ES-I3 (cell line): ENCODE results near the gene FARS2.

Source experiments
- H3K36me3 ChIP-seq: 2 replicates; pipeline ENCODE4 v1.6.1; 2013; ENCODE audit warnings: mild to moderate bottlenecking, low read length, control low read depth, moderate library complexity; ENCODE audit not compliant: insufficient read depth
- H3K4me1 ChIP-seq: 2 replicates; pipeline ENCODE4 v1.6.1; 2013; ENCODE audit warnings: mild to moderate bottlenecking, control low read depth, low read length; ENCODE audit not compliant: insufficient read depth
- H3K9ac ChIP-seq: 2 replicates; pipeline ENCODE4 v1.6.1; 2013; ENCODE audit warnings: low read depth, mild to moderate bottlenecking, low read length, moderate library complexity
- H3K9me3 ChIP-seq: 2 replicates; pipeline ENCODE4 v1.6.1; 2013; ENCODE audit warnings: mild to moderate bottlenecking, low read length, moderate library complexity; ENCODE audit not compliant: control insufficient read depth, insufficient read depth

FARS2 gene

DNA sequence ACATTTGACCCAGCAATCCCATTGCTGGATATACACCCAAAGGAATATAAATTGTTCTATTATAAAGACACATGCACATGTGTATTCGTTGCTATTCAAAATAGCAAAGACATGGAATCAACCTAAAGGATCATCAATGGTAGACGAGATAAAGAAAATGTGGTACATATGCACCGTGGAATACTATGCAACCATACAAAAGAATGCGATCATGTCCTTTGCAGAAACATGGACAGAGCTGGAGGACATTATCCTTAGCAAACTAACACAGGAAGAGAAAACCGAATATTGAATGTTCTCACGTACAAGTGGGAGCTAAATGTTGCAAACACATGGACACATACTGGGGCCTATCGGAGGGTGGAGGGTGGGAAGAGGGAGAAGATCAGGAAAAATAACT, 405.4 kb downstream of the FARS2 start:
- H3K9me3 ChIP-seq = no peaks in the 10 kb centered on the region
- H3K9ac ChIP-seq = no peak overlapping the region
- peaks cover 1% of the 10 kb centered on the region for H3K4me1 ChIP-seq
- H3K36me3 ChIP-seq = no peaks in the 10 kb centered on the region

- Histone ChIP-seq H3K36me3 (no peaks in the 10 kb centered on the region), H3K4me1 (peaks cover 12% of the 10 kb centered on the region), H3K9me3 (no peaks in the 10 kb centered on the region), H3K9ac (no peak overlapping the region)
Observed at GRCh38 chr6:5667737-5668136, 406.4 kb downstream of the FARS2 start.

DNA sequence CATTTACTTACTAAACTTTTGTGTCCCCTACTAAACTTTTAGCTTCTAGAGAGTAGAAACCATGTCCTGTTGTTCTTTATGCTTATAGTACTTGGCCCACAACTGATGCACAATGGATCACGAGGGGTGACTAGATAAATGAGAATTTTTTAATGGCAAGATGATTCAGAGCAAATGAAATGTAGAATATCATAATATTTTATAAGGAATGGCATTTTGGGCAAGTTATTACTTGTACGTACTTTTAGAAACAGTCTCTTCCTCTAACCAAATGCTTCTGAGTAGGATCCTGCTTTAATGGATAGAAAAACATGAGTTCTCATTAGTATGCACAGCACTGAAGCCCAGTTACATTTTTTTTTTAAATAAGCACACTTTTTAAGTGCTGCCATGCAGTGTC, 409.1 kb downstream of the FARS2 start:
- Histone ChIP-seq H3K36me3 (no peaks in the 10 kb centered on the region), H3K9ac (no peak overlapping the region), H3K4me1 (peaks cover 19% of the 10 kb centered on the region), H3K9me3 (no peaks in the 10 kb centered on the region)

GRCh38 chr6:5670811-5671561, 409.7 kb downstream of the FARS2 start:
- no peak overlapping the region for H3K9ac ChIP-seq
- H3K36me3 ChIP-seq = no peaks in the 10 kb centered on the region
- H3K9me3 ChIP-seq = no peaks in the 10 kb centered on the region
- H3K4me1 ChIP-seq = peaks cover 19% of the 10 kb centered on the region

DNA sequence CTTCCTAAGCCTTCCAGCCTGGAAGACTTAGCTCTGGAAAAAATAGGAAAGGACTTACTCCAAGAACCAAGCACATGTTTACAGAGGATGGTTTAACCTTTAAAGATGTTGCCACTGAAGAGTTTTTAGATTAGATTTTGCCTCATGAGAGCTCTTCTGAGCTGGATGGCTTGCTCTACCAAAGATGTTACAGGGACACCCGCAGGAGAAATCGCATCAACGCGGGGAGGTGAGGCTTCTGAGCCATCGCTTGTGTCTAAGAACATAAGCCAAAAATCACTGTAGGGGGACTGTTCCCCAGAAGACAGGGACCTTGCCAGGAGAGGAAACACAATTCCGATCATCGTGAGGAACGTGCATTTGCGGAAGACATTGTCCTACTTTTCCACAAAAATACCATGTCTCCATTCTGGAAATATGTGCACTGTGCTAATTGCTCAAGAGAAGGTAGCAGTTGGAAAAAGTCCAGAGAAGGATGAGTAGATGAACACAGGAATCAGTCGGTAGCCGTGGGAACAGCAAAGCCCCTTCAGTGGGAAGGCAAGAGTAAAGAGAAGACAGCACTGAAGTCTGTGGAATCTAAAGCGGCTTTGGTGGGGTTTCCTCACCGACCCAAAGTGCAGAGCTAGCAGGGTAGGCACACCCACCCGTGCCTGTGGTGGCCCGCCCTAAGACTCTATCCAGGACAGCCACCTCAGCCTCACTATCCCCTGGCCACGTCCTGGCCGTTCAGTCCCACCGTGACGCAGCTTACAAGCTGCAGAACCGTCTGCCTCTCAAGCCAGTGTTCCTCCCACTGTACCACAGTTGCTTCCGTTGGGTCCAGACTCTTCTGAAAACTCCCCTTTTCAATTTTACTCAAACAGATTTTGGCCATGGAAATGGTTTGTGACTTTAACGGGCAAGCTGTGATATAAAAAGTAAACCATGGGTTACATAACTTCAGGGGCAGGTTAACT, 410.6 kb downstream of the FARS2 start:
- Histone ChIP-seq H3K9me3 (no peaks in the 10 kb centered on the region), H3K4me1 (peaks cover 19% of the 10 kb centered on the region), H3K9ac (no peak overlapping the region), H3K36me3 (no peaks in the 10 kb centered on the region)

GRCh38 chr6:5672581-5673011, 411.3 kb downstream of the FARS2 start:
- no peaks in the 10 kb centered on the region for H3K9me3 ChIP-seq
- peaks cover 19% of the 10 kb centered on the region for H3K4me1 ChIP-seq
- H3K9ac ChIP-seq = no peak overlapping the region
- H3K36me3 ChIP-seq = no peaks in the 10 kb centered on the region

DNA sequence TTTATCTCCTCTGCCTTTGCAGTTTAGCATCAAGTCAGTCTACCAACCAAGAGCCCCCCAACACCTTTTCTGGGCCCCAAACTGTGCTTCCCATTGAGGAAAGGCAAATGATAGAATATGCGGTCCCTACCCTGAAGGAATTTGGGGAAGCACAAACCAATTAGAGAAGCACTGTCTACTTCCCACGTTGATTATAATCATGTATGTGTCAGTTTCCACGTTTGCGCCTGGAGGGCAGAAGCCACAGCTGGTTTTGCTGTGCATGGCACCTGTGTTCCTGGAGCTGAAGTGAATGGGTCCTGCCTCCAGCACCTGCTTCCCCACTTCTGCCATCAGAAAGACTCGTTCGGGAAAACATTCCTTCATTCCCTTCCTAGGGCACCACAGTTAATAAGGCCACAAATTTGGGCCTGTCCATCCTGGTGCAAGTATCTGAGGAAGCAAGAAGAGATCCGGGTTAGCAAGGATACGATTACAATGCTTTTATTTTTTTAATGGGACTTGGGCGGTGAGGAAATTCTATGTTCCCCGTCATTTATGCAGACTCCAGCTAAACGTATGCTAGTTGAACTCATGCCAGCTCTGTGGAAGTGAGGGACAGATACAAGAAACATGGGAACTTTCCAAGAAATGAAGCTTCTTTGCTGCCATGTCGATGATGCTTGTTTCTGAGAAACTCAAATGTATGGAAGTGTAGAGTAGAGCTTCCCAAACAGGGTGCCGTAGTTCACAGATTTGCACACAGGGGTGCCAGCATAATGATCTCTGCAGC, 411.9 kb downstream of the FARS2 start:
- Histone ChIP-seq H3K9me3 (no peaks in the 10 kb centered on the region), H3K4me1 (peaks cover 19% of the 10 kb centered on the region), H3K9ac (no peak overlapping the region), H3K36me3 (no peaks in the 10 kb centered on the region)

DNA sequence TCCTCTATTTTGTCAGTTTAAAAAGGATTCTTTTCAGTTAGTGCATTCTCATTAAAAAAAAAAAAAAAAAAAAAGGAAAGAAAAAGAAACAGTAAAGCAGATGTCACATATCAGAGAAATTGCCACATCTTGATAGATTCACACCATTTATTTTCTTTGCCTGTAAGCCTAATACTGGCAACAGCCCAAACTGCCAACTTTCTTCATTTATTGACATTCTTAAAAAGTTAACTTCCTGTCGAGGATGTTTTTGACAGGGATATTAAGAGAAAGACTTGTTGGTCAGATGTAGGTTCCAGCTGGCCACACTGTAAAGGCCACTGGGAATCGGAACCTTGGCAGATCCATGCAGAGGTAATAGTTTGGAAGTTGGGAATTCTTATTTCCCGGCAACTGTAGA, 412.8 kb downstream of the FARS2 start:
- no peak overlapping the region for H3K9ac ChIP-seq
- no peaks in the 10 kb centered on the region for H3K36me3 ChIP-seq
- H3K9me3 ChIP-seq = no peaks in the 10 kb centered on the region
- H3K4me1 ChIP-seq = peaks cover 19% of the 10 kb centered on the region

DNA sequence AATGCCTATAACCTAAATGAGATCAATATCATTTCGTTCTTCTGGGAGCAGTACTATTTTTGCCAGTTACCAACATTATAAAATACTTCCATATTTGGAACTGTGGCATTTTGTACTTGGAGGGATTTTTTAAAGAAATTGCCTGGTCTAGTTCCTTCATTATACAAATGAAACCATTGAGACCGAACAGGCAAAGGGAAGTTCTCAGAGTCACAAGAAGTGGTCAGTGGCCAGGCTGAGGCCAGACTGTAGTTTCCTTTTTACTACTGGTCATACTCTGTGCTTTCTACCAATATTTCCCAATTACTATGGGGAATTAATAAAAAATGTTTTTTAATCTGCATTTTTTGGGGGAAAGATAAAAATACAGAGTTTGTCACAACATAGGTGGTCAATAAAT, 413.4 kb downstream of the FARS2 start:
- Histone ChIP-seq H3K9ac (no peak overlapping the region), H3K36me3 (no peaks in the 10 kb centered on the region), H3K4me1 (peaks cover 19% of the 10 kb centered on the region)

GRCh38 chr6:5676701-5677100, 415.4 kb downstream of the FARS2 start:
- H3K36me3 ChIP-seq = no peaks in the 10 kb centered on the region
- H3K9ac ChIP-seq = no peak overlapping the region
- H3K4me1 ChIP-seq = peaks cover 21% of the 10 kb centered on the region
- no peaks in the 10 kb centered on the region for H3K9me3 ChIP-seq

More for the DNA sequence above, 413.4 kb downstream of the FARS2 start:
- no peaks in the 10 kb centered on the region for H3K9me3 ChIP-seq

DNA sequence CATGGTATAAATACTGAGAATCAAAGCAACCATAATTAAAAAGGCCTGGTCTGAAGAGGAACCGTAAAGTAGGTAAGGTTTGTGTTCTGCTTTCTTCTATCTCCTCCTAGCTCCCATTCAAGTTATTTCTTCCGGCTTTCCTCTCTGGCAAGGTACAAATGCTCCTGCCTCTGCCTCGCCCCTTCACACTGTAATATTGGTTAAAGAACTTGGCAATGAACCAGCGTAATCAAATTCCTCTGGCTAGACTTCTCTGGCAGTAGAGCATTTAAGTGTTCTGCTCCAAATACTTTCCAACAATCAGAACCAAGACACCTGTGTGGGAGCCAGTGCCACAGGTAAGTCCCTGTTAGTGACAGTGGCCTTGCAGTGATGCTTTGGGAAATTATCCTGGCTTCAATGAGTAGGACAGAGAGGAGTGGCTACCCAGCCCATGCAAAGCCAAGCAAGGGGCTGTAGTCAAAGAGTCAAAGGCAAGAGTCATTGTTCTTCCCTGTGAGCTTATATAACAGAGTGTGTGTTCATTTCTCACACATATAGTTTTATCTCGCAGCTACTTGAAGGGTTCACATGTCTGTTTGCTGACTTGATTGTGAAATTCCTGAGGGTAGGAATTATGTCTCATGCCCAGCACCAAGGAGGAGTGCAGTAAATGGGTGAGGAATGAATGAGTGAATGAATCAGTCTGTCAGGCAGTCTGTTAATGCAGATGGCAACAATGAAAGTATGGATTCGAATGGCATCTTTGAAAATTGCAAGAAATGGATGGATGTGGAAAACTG, 416.1 kb downstream of the FARS2 start:
- no peak overlapping the region for H3K9ac ChIP-seq
- H3K9me3 ChIP-seq = no peaks in the 10 kb centered on the region
- no peaks in the 10 kb centered on the region for H3K36me3 ChIP-seq
- H3K4me1 ChIP-seq = peaks cover 14% of the 10 kb centered on the region

DNA sequence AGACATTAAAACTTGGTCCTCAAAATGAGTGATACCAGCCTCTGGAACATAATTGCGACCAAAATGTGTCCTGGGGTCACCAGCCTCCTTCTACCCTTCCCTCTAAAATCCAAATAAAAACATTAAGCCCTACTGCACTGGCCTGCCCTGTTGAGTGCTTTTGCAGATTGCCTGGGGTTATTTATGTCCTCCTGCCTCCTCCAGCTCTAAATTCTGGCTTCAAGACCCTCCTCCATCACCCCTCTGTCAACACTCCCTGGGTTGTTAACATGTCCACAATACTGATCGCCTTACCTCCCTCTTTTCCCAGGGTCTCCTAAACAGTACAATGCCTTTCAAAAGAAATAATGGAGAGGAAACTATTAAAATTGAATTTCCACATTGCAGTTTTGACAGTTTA, 418.0 kb downstream of the FARS2 start:
- H3K9ac ChIP-seq = no peak overlapping the region
- H3K4me1 ChIP-seq = peaks cover 3% of the 10 kb centered on the region; the same call in 1 of the 2 replicates
- H3K9me3 ChIP-seq = no peaks in the 10 kb centered on the region
- H3K36me3 ChIP-seq = no peaks in the 10 kb centered on the region

- Histone ChIP-seq H3K9me3 (no peaks in the 10 kb centered on the region), H3K36me3 (no peaks in the 10 kb centered on the region), H3K9ac (no peak overlapping the region), H3K4me1 (peaks cover 3% of the 10 kb centered on the region; the same call in 1 of the 2 replicates)
Observed at GRCh38 chr6:5679691-5680090, 418.4 kb downstream of the FARS2 start.
